K562 (cell line): Measurements from ENCODE around the gene ERVFRD-1. TPM values are rescaled to one million over a fixed set of nuclear protein-coding genes. Genes with fewer than 3 reads are reported as not detected.

Experiments used
- ATAC-seq: fragments of 200-7000 bp; cut with Tn5 transposase; 3 replicates; pipeline ENCODE4 v1.9.1; 2020; ENCODE audit warnings: moderate library complexity
- BruUV-seq: library from RNA; stranded (reverse); fragments of 400-500 nt; replicated peaks from 2 replicates; lab custom pipeline; 2021; lab: Mats Ljungman, UMichigan
- CTCF ChIA-PET: fragments of 300-600 bp; formaldehyde crosslinking; extraction: SDS; loops from one replicate; lab custom pipeline; 2021; ENCODE audit warnings: low intra/inter-chr PET ratio; lab: Yijun Ruan, JAX
- POLR2A ChIA-PET: fragments of 300-600, 350-650 bp; sonication (Branson Sonifier 250); formaldehyde crosslinking; extraction: SDS; loops from one replicate; lab custom pipeline; 2021; ENCODE audit warnings: antibody characterized with exemption, inconsistent platforms; lab: Yijun Ruan, JAX
- DNase-seq, 4 experiments: peaks; one replicate each; pipeline versions ENCODE4 v3.0.0 to v3.0.0-alpha.2; 2011 to 2018; ENCODE audit warnings: low spot score in 3 of 4, mixed read lengths in 3 of 4; ENCODE audit errors: extremely low read depth in 1 of 4
- FAIRE-seq: peaks from 2 replicates; lab custom pipeline; 2011; peaks lifted over from hg19 to GRCh38; lab: Jason Lieb, UNC
- H2AFZ ChIP-seq: 2 replicates; pipeline ENCODE4 v1.6.0; 2011; ENCODE audit warnings: low read depth, low read length, control low read depth, inconsistent platforms
- H3K27ac ChIP-seq: fragments of 200-600 bp; 3 replicates; pipeline ENCODE4 v1.8.0; 2011; ENCODE audit warnings: low read depth, mild to moderate bottlenecking, control low read depth, inconsistent platforms, low read length, moderate library complexity, mixed read lengths; ENCODE audit errors: extremely low read depth
- H3K27me3 ChIP-seq, 2 experiments: fragments of 300-600 bp in 1 of 2; 2 replicates in 1 of 2; 3 replicates in 1 of 2; pipeline versions ENCODE4 v1.6.0 to v1.8.0; 2011; ENCODE audit warnings: inconsistent platforms in 2 of 2, low read length in 2 of 2, mild to moderate bottlenecking in 1 of 2, mixed read lengths in 1 of 2, moderate library complexity in 1 of 2; ENCODE audit not compliant: control insufficient read depth in 2 of 2, insufficient read depth in 2 of 2
- H3K36me3 ChIP-seq: fragments of 300-600 bp; 3 replicates; pipeline ENCODE4 v1.8.0; 2011; ENCODE audit warnings: mild to moderate bottlenecking, low read length, inconsistent platforms; ENCODE audit not compliant: control insufficient read depth, insufficient read depth
- H3K4me1 ChIP-seq, 2 experiments: fragments of 200-600 bp in 1 of 2; replicated peaks in 1 of 2; 2 replicates in 1 of 2; 3 replicates in 1 of 2; pipeline versions ENCODE4 v1.5.1 to v1.8.0; 2011; ENCODE audit warnings: inconsistent platforms in 2 of 2, low read length in 2 of 2, mild to moderate bottlenecking in 1 of 2, mixed read lengths in 1 of 2, moderate library complexity in 1 of 2; ENCODE audit not compliant: control insufficient read depth in 2 of 2, insufficient read depth in 2 of 2
- H3K4me2 ChIP-seq: 2 replicates; pipeline ENCODE4 v1.6.1; 2011; ENCODE audit warnings: low read length, control low read depth, inconsistent platforms, mixed read lengths; ENCODE audit not compliant: insufficient read depth
- H3K4me3 ChIP-seq: fragments of 200-600 bp; sonication (generic), shearing (Covaris generic); 2 replicates; pipeline ENCODE4 v1.5.1; 2016; ENCODE audit warnings: control low read depth, inconsistent platforms
- H3K79me2 ChIP-seq: fragments of 200-600 bp; 3 replicates; pipeline ENCODE4 v1.8.0; 2011; ENCODE audit warnings: low read length, inconsistent platforms; ENCODE audit not compliant: control insufficient read depth, insufficient read depth
- H3K9ac ChIP-seq, 2 experiments: 2 replicates each; pipeline versions ENCODE4 v1.6.0 to v1.6.1; 2011; ENCODE audit warnings: low read depth in 2 of 2, low read length in 2 of 2, control low read depth in 1 of 2, inconsistent platforms in 1 of 2, mild to moderate bottlenecking in 1 of 2, mixed read lengths in 1 of 2; ENCODE audit not compliant: insufficient read depth in 1 of 2
- H3K9me1 ChIP-seq: one replicate; pipeline ENCODE4 v1.6.0; 2011; ENCODE audit warnings: inconsistent platforms, mild to moderate bottlenecking, low read length, moderate library complexity; ENCODE audit not compliant: control insufficient read depth, insufficient read depth
- H3K9me3 ChIP-seq: replicated peaks from 2 replicates; pipeline ENCODE4 v1.5.1; 2011; ENCODE audit warnings: low read depth, low read length, inconsistent platforms; ENCODE audit not compliant: control insufficient read depth, insufficient read depth
- H4K20me1 ChIP-seq: replicated peaks from 2 replicates; pipeline ENCODE4 v1.6.1; 2011; ENCODE audit warnings: low read length, inconsistent platforms, mixed read lengths; ENCODE audit not compliant: control insufficient read depth, insufficient read depth
- ATF7 ChIP-seq: fragments of 450-650 bp; IDR thresholded peaks from 2 replicates; pipeline ENCODE4 v1.7.1; 2014; ENCODE audit warnings: mild to moderate bottlenecking, moderate library complexity
- BRD4 ChIP-seq: fragments of 200-600 bp; sonication (generic); IDR thresholded peaks from 2 replicates; pipeline ENCODE4 v1.6.1; 2017; ENCODE audit warnings: inconsistent platforms
- CBX2 ChIP-seq: fragments of 200-600 bp; sonication (generic); IDR thresholded peaks from one replicate; pipeline ENCODE4 v1.6.1; 2012; ENCODE audit warnings: mild to moderate bottlenecking, low read length, inconsistent platforms; ENCODE audit not compliant: insufficient read depth, poor library complexity, severe bottlenecking
- E2F3 ChIP-seq: fragments of 250-450 bp; sonication (Bioruptor Pico); IDR thresholded peaks from 2 replicates; pipeline ENCODE4 v1.4.0; 2020; ENCODE audit warnings: mild to moderate bottlenecking
- ETV6 ChIP-seq, 3 experiments: fragments of 150-350 bp in 1 of 3; sonication (generic) in 1 of 3; formaldehyde crosslinking in 1 of 3; IDR thresholded peaks; 2 replicates each; pipeline versions ENCODE4 v1.6.1 to v1.8.0; 2014 to 2022; ENCODE audit warnings: borderline replicate concordance in 2 of 3, low read depth in 2 of 3, antibody characterized with exemption in 1 of 3, low read length in 1 of 3, mild to moderate bottlenecking in 1 of 3, missing genetic modification reagents in 1 of 3
- HDAC1 ChIP-seq, 2 experiments: fragments of 450-650 bp; IDR thresholded peaks; 2 replicates each; pipeline ENCODE4 v1.6.1; 2016 to 2017; ENCODE audit warnings: inconsistent platforms in 1 of 2, mild to moderate bottlenecking in 1 of 2, moderate library complexity in 1 of 2
- KDM5B ChIP-seq: fragments of 200-600 bp; sonication (generic); IDR thresholded peaks from 2 replicates; pipeline ENCODE4 v1.6.1; 2012; ENCODE audit warnings: low read depth, mild to moderate bottlenecking, moderate library complexity, low read length, control low read depth, inconsistent platforms; ENCODE audit not compliant: insufficient replicate concordance
- KLF16 ChIP-seq: IDR thresholded peaks from 2 replicates; pipeline ENCODE4 v1.6.1; 2016; ENCODE audit warnings: antibody characterized with exemption
- MCM3 ChIP-seq: fragments of 450-650 bp; IDR thresholded peaks from 2 replicates; pipeline ENCODE4 v1.6.1; 2016
- MECOM ChIP-seq: fragments of 250-450 bp; sonication (Bioruptor Pico); IDR thresholded peaks from 2 replicates; pipeline ENCODE4 v1.8.0; 2022; ENCODE audit warnings: inconsistent platforms
- PHB2 ChIP-seq: fragments of 450-650 bp; IDR thresholded peaks from 2 replicates; pipeline ENCODE4 v1.6.1; 2017; ENCODE audit warnings: low read depth
- SIN3A ChIP-seq, 2 experiments: fragments of 150-350 bp in 1 of 2; IDR thresholded peaks; 2 replicates each; pipeline ENCODE4 v1.6.1; 2011 to 2016; ENCODE audit warnings: borderline replicate concordance in 2 of 2, low read depth in 2 of 2, low read length in 2 of 2, mild to moderate bottlenecking in 2 of 2, moderate library complexity in 2 of 2; ENCODE audit not compliant: control insufficient read depth in 1 of 2
- TBL1XR1 ChIP-seq, 2 experiments: IDR thresholded peaks; 2 replicates each; pipeline ENCODE4 v1.6.1; 2012; ENCODE audit warnings: improper control_type of control experiment in 2 of 2, low read length in 2 of 2, mild to moderate bottlenecking in 1 of 2
- TEAD1 ChIP-seq, 2 experiments: fragments of 450-650 bp in 1 of 2; sonication (generic) in 1 of 2; formaldehyde crosslinking; IDR thresholded peaks; 2 replicates each; pipeline versions ENCODE4 v1.4.0 to v1.8.0; 2020 to 2022; ENCODE audit warnings: mild to moderate bottlenecking in 2 of 2, missing genetic modification reagents in 1 of 2
- ZEB2 ChIP-seq: fragments of 450-650 bp; IDR thresholded peaks from 2 replicates; pipeline ENCODE4 v1.6.1; 2016
- ZNF124 ChIP-seq: sonication (generic); formaldehyde crosslinking; IDR thresholded peaks from 2 replicates; pipeline ENCODE4 v1.8.1; 2022; ENCODE audit warnings: missing genetic modification reagents
- WGBS: fragments of 100-300 bp; shearing (Covaris generic); methylation state at CpG from one replicate; pipeline ENCODE4 v1.1.6; 2016; ENCODE audit warnings: low coverage, mixed read lengths; ENCODE audit not compliant: insufficient coverage; ENCODE audit errors: missing lambda C conversion rate; 5-methylcytosine and 5-hydroxymethylcytosine counted together
- in situ Hi-C: fragments of 300-500 bp; cut with MboI; formaldehyde crosslinking; loops from 4 replicates; pipeline ENCODE4 v1.15.0; 2018; ENCODE audit warnings: inconsistent platforms, mixed read lengths
- intact Hi-C: fragments of 100-400 bp; cut with micrococcal nuclease; formaldehyde crosslinking; loops from 2 replicates; pipeline ENCODE4 v1.14.2; 2022
- polyA plus RNA-seq, 8 experiments: library from polyadenylated mRNA; depleted of rRNA in 4 of 8; stranded (reverse) in 5 of 8; unstranded in 3 of 8; fragments of >200 nt; fragmentation: Nextera tagmentation in 2 of 8; fragmentation: Illumina TruSeq in 1 of 8; extraction: Ambion mirVana in 2 of 8; extraction: Trizol in 1 of 8; gene quantifications; 2 replicates each; pipeline versions ENCODE4 v1.2.1 to v1.2.3, GENCODE V29; 2011 to 2014; ENCODE audit warnings: inconsistent platforms in 1 of 8, missing spikeins in 1 of 8
- total RNA-seq, 7 experiments: library from RNA; depleted of rRNA in 6 of 7; stranded (reverse); fragments of >200 nt in 6 of 7; fragmentation: Illumina TruSeq in 2 of 7; extraction: Trizol in 2 of 7; gene quantifications; 2 replicates each; pipeline versions ENCODE4 v1.2.1 to v1.2.3, GENCODE V29; 2011 to 2021; ENCODE audit warnings: low replicate concordance in 1 of 7
- TF ChIP-seq, protein P1 (sequence below): fragments of 450-650 bp; IDR thresholded peaks from 2 replicates; pipeline ENCODE4 v1.6.1; 2018; ENCODE audit warnings: mild to moderate bottlenecking, low read depth; ENCODE audit not compliant: partially characterized antibody
- TF ChIP-seq, protein P2 (sequence below), 3 experiments: fragments of 200-800 bp in 1 of 3; sonication (Bioruptor generic) in 1 of 3; sonication (generic) in 1 of 3; formaldehyde crosslinking in 1 of 3; IDR thresholded peaks; 2 replicates each; pipeline versions ENCODE4 v1.6.1 to v1.8.0; 2016 to 2022; ENCODE audit warnings: mild to moderate bottlenecking in 2 of 3, missing compliant biosample characterization in 2 of 3, missing genetic modification characterization in 2 of 3, missing genetic modification reagents in 1 of 3
- TF ChIP-seq, protein P3 (sequence below): IDR thresholded peaks from 2 replicates; pipeline ENCODE4 v1.6.1; 2012; ENCODE audit warnings: low read depth, low read length, improper control_type of control experiment, borderline replicate concordance

ERVFRD-1 gene
- total and polyA plus RNA-seq, 9 of the 15 experiments (the other 6 are each of a cell fraction or from before 2014, with no cell fraction given), result 0.05 to 0.14 (median 0.09) TPM; not detected in 2

DNA sequence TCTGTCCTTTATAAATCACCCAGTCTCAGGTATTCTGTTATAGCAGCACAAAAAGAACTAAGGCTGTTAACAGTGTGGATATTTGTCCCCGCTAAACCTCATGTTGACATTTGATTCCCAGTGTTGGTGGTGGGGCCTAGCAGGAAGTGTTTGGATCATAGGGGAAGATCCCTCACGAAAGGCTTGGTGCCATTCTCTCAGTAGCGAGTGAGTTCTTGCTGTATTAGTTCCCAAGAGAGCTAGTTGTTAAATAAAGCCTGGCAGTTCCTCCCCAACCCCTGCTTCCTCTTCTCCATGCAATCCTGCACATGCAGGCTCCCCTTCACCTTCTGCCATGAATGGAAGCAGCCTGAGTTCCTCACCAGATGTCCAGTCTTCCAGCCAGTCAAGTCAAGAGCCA is 29.8 kb upstream of the ERVFRD-1 start:
- Histone ChIP-seq H2AFZ (no peak overlapping the region), H3K79me2 (no peaks in the 10 kb centered on the region), H3K9me1 (no peaks in the 10 kb centered on the region), H3K36me3 (peaks cover 1% of the 10 kb centered on the region; the same call in 1 of the 3 replicates), H3K9ac (no peak overlapping the region), H3K4me1 (peaks cover 0 to 8% of the 10 kb centered on the region in 2 experiments; a peak in 3 of 5 replicates), H3K9me3 (no peaks in the 10 kb centered on the region), H3K4me2 (no peak overlapping the region), H3K27me3 (peaks cover 0 to 7% of the 10 kb centered on the region in 2 experiments; a peak in 2 of 5 replicates), H3K27ac (no peak overlapping the region), H3K4me3 (no peak overlapping the region)
- in situ Hi-C loops (no loop called here), intact Hi-C loops (loop anchor here (5.0 to 10.0 kb wide), 3 partner anchors 44 to 186 kb away; partner anchors contain the start of gene NEDD9)
- no TSS peak for BruUV-seq
- FAIRE-seq (no peak), ATAC-seq (no peak)
- WGBS, result 49% methylated on average over 3 of the region's 3 CpGs
- POLR2A ChIA-PET, result no interaction called here
- no peak for TF ChIP-seq HDAC1 (IDR thresholded peaks at IDR 0.05)
- TF ChIP-seq ZEB2, result no peak
- TF ChIP-seq MCM3, result no peak
- no peak for TF ChIP-seq BRD4
- TF ChIP-seq, protein P1, sequence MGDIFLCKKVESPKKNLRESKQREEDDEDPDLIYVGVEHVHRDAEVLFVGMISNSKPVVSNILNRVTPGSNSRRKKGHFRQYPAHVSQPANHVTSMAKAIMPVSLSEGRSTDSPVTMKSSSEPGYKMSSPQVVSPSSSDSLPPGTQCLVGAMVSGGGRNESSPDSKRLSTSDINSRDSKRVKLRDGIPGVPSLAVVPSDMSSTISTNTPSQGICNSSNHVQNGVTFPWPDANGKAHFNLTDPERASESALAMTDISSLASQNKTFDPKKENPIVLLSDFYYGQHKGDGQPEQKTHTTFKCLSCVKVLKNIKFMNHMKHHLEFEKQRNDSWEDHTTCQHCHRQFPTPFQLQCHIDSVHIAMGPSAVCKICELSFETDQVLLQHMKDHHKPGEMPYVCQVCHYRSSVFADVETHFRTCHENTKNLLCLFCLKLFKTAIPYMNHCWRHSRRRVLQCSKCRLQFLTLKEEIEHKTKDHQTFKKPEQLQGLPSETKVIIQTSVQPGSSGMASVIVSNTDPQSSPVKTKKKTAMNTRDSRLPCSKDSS, result no peak
- no peak for TF ChIP-seq SIN3A (IDR thresholded peaks at IDR 0.05; ENCODE audit: borderline replicate concordance in 2 of 2, control insufficient read depth in 1 of 2, low read depth in 2 of 2, low read length in 2 of 2)
- TF ChIP-seq TBL1XR1 (IDR thresholded peaks at IDR 0.05; ENCODE audit: low read length in 2 of 2), result no peak
- TF ChIP-seq PHB2, result no peak
- TF ChIP-seq, protein P2, sequence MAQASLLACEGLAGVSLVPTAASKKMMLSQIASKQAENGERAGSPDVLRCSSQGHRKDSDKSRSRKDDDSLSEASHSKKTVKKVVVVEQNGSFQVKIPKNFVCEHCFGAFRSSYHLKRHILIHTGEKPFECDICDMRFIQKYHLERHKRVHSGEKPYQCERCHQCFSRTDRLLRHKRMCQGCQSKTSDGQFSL (CRISPR knock-in tag; IDR thresholded peaks at IDR 0.05), result no peak
- TF ChIP-seq, protein P2 (tag; IDR thresholded peaks at IDR 0.05), result no peak
- TF ChIP-seq TEAD1 (CRISPR knock-in tag; IDR thresholded peaks at IDR 0.05), result no peak
- TF ChIP-seq KLF16, result no peak
- no peak for TF ChIP-seq MECOM (CRISPR knock-in tag)
- no peak for TF ChIP-seq ETV6 (IDR thresholded peaks at IDR 0.05; ENCODE audit: borderline replicate concordance in 1 of 2, low read depth in 2 of 2, low read length in 1 of 2)
- no peak for TF ChIP-seq ETV6 (CRISPR knock-in tag; IDR thresholded peaks at IDR 0.05; ENCODE audit: borderline replicate concordance)
- TF ChIP-seq E2F3 (CRISPR knock-in tag), result no peak
- TF ChIP-seq ZNF124 (CRISPR knock-in tag), result no peak
- no peak for TF ChIP-seq CBX2
- TF ChIP-seq, protein P3, sequence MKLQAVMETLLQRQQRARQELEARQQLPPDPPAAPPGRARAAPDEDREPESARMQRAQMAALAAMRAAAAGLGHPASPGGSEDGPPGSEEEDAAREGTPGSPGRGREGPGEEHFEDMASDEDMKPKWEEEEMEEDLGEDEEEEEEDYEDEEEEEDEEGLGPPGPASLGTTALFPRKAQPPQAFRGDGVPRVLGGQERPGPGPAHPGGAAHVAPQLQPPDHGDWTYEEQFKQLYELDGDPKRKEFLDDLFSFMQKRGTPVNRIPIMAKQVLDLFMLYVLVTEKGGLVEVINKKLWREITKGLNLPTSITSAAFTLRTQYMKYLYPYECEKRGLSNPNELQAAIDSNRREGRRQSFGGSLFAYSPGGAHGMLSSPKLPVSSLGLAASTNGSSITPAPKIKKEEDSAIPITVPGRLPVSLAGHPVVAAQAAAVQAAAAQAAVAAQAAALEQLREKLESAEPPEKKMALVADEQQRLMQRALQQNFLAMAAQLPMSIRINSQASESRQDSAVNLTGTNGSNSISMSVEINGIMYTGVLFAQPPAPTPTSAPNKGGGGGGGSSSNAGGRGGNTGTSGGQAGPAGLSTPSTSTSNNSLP, result no peak
- no peak for TF ChIP-seq ATF7
- TF ChIP-seq KDM5B, result no peak
- TF ChIP-seq, all 486 proteins: peak for 0
- CTCF ChIA-PET, result no interaction called here
- no peaks in the 10 kb centered on the region for H4K20me1 ChIP-seq
- no peak for DNase-seq
